Measurements from ENCODE around the gene FAM168A.
"Not testable (repeated sequence)": the region's sequence is repeated elsewhere in the genome, so short reads cannot be mapped to it uniquely, and the experiment has no call there.

Gene FAM168A

GRCh38 chr11:73465023-73465675 is 132.8 kb downstream of the FAM168A start:
- no peak for ATAC-seq

DNA sequence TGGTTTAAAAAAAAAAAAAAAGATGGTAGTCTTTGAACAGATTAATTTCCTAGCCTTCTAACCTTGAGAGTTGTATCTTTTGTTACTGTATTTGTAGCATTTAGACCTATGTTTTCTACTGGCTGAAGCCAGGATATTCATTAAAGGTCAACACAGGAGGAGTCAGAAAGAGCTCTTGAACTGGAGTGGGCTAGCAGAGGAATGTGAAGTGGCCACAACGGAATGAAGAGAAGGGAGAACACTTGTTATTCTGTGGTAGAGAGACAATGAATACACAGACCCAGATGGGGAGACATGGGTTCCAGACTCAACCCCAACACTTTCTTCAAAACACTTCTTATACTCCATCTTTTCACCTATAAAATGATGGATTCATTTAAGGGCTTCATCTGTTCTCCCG is 133.6 kb downstream of the FAM168A start:
- ATAC-seq = no peak

GRCh38 chr11:73463359-73463758 is 134.6 kb downstream of the FAM168A start:
- no peak for ATAC-seq

GRCh38 chr11:73461964-73462363 is 135.9 kb downstream of the FAM168A start:
- no peak for ATAC-seq

DNA sequence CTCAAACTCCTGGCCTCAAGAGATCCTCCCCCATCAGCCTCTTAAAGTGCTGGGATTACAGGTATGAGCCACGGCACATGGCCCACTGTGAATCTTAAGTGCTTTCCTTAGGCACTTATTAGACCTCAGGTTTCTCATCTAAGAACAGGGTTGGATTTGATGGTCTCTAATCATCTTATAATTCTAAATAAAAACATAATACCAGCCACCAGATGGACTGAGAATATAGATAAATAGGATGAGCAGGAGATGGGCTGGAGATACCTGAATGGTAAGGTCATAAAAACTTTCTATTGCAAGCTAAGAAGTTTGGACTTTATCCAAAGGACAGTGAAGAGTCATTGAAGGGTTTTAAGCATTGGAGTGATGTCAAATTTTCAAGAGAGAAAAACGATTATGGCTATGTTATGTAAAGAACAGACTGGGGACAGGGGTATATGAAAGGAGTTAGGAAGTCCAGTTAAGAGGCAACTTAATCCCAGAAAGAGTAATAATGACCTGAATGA is 136.5 kb downstream of the FAM168A start:
- no peak for ATAC-seq

DNA sequence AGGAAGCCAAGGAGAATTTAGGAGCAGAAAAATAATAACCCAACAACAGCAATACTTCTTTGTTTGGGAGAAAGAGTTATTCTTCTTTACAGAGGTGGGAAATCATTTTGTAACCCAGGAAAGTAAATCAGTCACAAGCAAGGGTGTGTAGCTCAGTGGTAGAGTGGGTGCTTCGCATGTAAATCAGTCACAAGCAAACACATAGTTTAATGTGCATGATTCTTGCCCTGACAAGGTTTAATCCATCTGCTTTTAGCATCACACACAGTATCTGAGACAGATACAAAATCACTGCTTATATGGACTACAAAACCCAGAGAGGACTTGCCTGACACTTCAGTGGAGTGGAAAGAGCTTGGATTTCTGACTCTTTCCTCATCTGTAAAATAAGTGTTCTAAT is 139.7 kb downstream of the FAM168A start:
- no peak for ATAC-seq

GRCh38 chr11:73454987-73455386 is 142.9 kb downstream of the FAM168A start:
- no peak for ATAC-seq

DNA sequence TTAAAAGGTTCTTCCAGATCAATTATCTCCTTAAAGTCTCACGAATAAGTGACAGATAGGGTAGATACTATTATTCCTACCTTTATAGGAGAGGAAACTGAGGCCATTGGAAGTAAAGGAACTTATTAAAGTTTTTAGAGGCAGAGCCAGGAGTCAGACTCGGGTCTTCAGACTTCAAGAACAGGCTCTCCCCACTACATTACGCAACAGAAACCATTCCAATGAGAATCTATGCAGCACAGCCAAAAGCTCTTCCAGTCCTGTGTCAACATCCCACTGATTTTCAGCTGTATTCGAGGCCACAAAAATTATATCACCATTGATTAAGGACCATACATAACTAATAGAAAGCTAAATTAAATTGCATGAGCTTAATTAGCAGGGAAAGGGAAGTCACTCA is 144.3 kb downstream of the FAM168A start:
- ATAC-seq = no peak

GRCh38 chr11:73452726-73453125 is 145.2 kb downstream of the FAM168A start:
- no peak for ATAC-seq

DNA sequence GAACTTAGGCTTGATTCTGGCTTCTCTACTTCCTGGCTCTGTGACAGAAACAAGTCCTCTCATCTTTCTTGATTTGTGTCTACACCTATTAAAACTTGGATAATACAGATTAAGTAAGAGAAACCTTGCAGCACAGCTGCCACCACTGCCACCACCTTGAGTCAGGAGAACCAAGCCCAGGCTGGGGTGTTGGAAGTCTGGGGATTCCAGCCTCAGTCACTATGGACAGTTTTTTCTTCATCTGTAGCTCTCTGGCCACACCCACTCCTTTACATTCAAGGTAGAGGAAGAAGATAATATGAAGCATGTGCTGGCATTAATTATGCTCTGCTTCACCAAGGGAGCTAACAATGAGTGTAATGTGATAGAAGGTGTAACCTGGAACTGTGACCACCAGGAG is 146.0 kb downstream of the FAM168A start:
- no peak for ATAC-seq

DNA sequence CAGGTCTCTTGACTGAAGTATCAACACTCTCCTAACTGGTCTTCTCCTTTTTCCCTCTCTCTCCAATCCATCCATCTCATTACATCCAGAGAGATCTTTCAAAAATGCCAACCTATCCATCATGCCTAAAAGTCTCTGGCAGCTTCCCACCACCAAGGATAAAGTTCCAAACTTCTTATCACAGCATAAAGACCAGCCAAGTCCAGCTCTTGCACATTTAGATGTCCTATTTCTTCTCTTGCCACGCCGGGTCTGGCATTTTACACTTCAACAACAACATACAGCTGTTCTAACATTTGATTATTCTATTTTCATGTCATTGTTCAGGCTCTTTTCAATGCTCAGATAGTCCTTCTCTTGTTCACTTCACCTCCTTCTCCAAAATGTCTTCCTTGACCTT is 151.1 kb downstream of the FAM168A start:
- no peak for ATAC-seq

DNA sequence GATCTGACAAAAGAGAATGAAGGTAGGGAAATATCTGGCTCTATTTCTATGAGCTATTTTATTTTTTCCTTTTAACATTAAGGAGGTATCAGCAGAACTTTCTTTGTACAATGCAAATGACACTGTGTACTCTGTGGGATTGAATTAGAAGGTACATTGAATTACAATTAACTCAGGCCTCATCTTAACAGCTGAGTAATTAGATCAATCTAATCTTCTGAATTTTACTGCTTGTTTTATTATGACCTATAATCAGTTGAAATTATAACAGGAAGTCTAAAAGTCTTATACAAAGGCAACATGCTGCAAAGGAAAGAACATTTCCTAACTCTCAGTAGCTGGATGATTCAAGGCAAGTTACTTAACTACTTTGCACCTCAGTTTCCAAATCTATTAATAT is 151.9 kb downstream of the FAM168A start:
- no peak for ATAC-seq

- ATAC-seq = no peak
Measured at GRCh38 chr11:73439002-73439843, 158.7 kb downstream of the FAM168A start.

DNA sequence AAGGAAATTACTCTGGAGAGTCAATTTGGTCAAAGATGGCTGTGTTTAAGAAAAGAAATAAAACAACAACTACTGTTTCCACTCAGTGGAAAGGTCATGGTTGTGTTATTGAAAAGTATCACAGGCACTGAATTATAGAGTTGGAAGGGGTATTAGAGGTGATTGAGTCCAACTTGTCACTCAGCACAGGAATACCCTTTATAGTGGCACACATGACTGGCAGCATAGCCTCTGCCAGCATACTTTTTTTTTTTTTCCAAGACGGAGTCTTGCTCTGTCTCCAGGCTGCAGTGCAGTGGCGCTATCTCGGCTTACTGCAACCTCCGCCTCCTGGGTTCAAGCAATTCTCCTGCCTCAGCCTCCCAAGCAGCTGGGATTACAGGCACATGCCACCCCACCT is 161.1 kb downstream of the FAM168A start:
- ATAC-seq = not testable (repeated sequence)

GRCh38 chr11:73431396-73431795 is 166.5 kb downstream of the FAM168A start:
- ATAC-seq = no peak

- no peak for ATAC-seq
Measured at GRCh38 chr11:73430326-73430725, 167.6 kb downstream of the FAM168A start.

DNA sequence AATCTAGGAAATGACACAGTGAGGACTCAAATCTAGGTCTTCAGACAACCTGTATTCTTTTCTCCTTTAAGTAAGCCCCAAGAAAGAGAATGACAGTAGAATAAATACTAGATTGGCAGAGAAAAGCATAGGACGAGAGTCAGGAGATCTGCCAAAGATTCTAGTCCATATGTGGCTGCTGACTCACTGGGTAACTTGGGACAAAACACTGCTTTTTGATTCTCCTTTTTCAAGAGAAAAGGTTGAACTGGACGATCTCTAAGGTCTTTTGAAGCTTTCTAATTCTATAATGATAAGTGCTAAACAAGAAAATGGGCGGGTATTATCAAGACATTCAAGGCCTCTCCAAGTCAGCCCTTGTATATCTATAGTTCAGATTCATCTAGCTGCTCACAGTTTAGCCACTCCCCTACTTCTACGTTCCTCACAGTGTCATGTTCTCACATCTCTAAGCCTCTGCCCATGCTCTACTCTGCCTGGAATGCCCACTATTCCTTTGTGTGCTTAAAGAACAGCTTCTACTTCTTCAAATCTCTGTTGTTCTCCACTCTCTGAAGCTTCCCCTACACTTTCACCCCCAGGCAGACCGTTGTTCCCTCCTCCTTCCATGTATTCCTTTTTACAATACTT is 168.7 kb downstream of the FAM168A start:
- no peak for ATAC-seq

DNA sequence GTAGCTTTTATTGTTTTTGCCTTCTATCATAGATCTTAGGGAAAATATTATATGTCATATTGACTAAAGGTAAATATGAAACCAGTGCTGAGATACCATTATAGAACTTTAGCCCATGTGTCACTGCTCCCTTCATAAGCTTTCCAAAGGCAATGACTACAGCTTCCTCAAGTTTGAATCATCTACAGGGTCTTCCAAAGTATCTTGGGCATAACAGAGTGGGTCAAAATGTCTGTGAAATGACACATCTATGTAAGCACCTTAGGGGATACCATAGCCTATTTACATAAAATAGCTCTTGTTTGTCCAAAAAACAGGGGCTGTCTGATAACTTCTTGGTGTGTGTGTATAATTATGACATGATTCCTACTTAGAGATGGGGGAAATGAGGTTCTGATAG is 169.2 kb downstream of the FAM168A start:
- ATAC-seq = no peak

DNA sequence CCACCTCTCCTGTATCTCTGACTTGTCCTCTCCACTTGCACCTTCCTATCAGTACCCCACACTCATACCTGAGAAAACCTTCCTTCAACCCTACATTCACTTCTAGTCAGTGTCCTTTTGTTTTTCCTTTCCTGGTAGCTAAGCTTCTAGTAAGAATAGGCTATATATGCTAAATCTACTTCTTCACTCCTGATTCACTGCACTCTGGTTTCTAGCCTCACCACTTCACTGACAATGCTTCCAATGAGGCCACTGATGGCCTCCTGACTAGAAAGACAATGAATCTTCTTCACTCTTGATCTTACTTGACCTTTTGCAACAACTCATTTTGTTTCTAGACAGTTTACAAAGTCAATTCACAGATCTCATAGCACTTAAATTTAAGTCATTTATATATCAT is 169.7 kb downstream of the FAM168A start:
- peak in 1 of 2 donors; percentile 10 for ATAC-seq

- no peak for ATAC-seq
Measured at GRCh38 chr11:73426219-73426850, 171.6 kb downstream of the FAM168A start.

GRCh38 chr11:73425108-73425507 is 172.8 kb downstream of the FAM168A start:
- ATAC-seq = no peak

GRCh38 chr11:73423506-73423905 is 174.4 kb downstream of the FAM168A start:
- no peak for ATAC-seq

DNA sequence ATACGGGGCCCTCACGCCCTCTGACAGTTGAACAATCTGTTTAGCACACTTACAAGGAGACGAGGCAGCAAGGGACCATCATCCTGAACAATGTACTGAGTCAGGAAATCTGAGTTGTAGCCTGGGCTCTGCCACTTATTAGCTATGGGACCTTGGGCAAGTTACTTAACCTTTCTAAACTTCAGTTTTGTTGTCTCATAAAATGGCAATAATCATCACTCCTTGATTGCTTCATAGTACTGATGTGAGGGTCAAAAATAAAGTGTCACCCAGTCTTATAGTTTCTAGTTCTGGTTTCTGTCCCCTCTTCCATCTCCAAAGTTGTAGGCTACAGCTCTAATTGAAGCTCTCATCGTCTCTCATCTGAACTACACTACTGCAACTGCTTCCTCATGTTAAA is 175.0 kb downstream of the FAM168A start:
- ATAC-seq = no peak

Data from activated CD4-positive, CD25-positive, alpha-beta regulatory T cell treated with anti-CD3 and anti-CD28 coated beads, Interleukin-2, amount 50 U/mL, for 24 hours (primary cell).